ENCODE data around the gene DCTN3. TPM values are rescaled to one million over a fixed set of nuclear protein-coding genes. Genes with fewer than 3 reads are reported as not detected.

Gene DCTN3
- total RNA-seq, 1 experiment from 2014 or later, result 59.7 TPM

DNA sequence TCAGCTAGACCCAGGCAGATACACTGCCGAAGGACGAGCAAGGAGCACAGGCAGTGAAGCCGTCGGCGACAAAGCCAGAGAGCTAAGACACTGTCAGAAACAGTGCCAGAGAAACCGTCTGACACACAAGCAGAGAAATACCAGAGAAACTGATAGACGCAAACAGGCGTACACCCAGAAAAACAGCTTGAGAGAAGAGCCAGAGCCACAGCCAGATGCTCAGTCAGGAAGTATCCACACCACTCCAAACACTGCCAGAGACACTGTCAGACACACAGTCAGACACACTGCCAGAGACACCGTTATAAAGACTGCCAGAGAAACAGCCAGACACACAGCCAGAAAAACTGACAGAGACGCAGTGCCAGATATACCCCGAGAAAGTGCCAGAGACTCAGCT lies 49.9 kb downstream of the DCTN3 start:
- in situ Hi-C loops (cut with HindIII; ENCODE audit: low pct_unique_long_range_greater_than_20kb, low sequenced_read_pairs), result no loop called here
- DNase-seq (ENCODE audit: low read depth, low spot score), result no peak

DNA sequence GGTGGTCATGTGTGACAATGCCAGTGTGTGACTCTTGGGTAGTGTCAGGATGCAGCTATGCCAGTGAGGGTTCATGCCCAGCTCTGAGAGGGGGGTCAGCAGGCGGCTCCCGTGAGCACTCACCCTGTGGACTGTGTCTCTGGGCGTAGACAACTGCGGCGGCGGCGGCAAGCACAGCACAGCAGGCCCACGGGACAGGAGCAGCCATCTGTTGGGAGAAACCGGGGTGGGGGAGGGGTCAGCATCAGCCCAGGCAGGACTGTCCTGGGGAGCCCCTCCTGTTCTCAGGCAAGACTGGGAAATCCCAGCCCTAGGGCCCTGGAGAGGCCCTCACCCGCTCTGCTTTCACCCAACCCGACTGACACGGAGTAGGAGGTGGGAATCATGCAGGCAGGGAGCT lies 51.5 kb downstream of the DCTN3 start:
- in situ Hi-C loops (cut with HindIII; ENCODE audit: low pct_unique_long_range_greater_than_20kb, low sequenced_read_pairs), result no loop called here
- DNase-seq (ENCODE audit: low read depth, low spot score), result no peak

DNA sequence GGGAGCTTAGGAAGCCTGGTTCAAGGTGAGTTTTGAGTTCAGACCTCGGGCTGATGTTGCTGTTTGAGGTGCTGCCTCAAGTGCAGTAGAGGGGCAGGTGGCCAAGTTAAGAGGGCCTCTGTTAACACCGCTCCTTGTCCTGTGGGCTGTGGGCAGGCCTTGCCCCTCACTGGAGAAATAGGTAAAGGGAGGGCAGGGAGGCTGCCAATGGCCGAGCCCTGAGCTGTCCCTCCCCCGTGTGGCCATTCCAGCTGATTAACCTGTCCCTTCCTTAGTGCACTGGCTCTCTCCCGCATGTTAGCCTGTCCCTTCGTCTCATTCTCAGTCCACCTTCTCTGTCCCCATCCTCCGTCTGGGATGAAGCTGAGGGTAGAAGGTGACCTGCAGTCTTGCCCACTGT lies 52.2 kb downstream of the DCTN3 start:
- in situ Hi-C loops (cut with HindIII; ENCODE audit: low pct_unique_long_range_greater_than_20kb, low sequenced_read_pairs), result no loop called here
- DNase-seq (ENCODE audit: low read depth, low spot score), result no peak

DNA sequence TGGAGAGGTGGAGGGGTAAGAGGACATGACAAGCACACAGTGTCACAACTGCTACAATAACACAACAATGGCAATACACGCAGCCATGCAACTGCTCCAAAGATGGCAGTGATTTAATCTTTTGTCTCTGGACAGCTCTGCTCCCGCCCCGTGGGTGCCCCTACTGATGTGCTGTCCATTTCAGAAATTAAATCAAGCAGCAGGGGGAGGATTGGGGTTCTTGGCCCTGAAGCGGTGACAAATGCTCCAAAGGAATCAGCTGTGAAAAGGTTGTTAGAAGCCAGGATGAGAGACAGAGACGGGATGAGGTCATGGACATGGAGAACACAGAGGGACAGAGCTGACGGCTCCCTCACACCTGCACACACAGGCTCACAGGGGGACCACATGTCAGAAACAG lies 53.3 kb downstream of the DCTN3 start:
- in situ Hi-C loops (cut with HindIII; ENCODE audit: low pct_unique_long_range_greater_than_20kb, low sequenced_read_pairs), result no loop called here
- no peak for DNase-seq (ENCODE audit: low read depth, low spot score)

DNA sequence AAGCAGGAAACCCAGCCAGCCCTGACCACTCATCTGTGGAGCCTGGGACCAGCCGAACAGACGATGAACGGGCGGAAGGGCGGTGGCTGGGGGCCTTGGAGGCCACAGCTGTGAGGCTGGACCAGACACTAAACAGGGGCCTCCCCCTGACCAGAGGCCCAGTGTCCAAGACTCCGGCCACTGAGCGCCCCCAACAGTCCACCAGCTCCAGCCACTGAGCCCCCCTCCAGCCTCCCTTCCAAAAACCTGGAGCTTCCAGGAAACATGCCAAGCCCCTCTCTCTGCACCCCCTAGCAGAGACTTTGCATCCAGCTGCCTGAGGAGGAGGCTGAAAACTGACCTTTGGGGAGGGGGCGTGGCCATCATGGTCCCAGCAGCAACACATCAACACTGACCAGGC lies 54.0 kb downstream of the DCTN3 start:
- DNase-seq (ENCODE audit: low read depth, low spot score), result no peak
- in situ Hi-C loops (cut with HindIII; ENCODE audit: low pct_unique_long_range_greater_than_20kb, low sequenced_read_pairs), result no loop called here

DNA sequence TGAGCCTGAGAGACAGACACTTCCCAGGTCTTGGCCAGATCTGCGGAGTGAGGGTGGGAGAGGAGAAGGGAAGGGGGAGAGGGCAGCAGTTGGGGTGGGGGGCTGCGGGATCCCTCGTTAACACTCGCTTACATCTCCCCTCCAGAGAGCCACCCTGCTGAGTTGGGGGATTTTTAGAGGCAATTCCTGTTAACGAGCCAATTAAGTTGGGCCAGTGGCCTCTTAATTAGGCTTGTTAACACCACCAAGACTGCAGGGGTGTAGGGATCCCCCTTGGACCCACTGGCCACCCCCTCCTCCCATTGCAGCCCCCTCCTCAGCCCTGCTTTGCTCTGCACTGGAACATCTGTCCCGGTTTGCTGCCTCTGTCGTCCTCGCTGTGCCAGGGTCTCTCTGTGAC lies 54.4 kb downstream of the DCTN3 start:
- no peak for DNase-seq (ENCODE audit: low read depth, low spot score)
- in situ Hi-C loops (cut with HindIII; ENCODE audit: low pct_unique_long_range_greater_than_20kb, low sequenced_read_pairs), result no loop called here

DNA sequence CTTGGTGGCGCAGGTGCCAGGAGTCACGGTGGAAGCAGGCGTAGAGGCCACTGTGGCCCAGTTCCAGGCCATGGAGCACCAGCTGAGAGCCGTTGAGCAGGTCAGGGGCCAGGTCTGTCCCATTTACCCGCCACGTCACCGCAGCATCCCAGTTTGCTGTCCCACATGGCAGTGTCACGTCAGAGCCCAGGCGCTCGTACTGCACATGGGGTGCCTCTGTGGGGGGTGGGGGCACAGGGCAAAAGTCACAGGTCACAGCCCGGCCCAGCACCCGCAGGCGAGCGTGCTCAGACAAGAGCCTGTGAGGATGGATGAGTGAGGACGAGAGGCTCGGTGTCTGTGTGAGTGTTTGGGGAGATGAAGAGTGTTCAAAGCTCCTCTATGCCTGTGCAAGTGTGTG lies 55.7 kb downstream of the DCTN3 start:
- DNase-seq (ENCODE audit: low read depth, low spot score), result no peak
- in situ Hi-C loops (cut with HindIII; ENCODE audit: low pct_unique_long_range_greater_than_20kb, low sequenced_read_pairs), result no loop called here

Small RNA genes lying within 50 kb of the gene (small RNA-seq; reads per million reads assigned to genes)
- gene CCL27, result 0 reads per million in 2 experiments

Other genes with a start within 250 kb of the DCTN3 start
- gene MYORG, start 243.6 kb downstream of the DCTN3 start, total RNA-seq (2014; rRNA removed; shearing (Covaris generic)), result 0.43 and 0.66 TPM in 2 replicates
- gene FAM219A, start 161.9 kb downstream of the DCTN3 start, total RNA-seq (2014; rRNA removed; shearing (Covaris generic)), result 7.4 and 8.2 TPM in 2 replicates
- 0.45 and 0.77 TPM in 2 replicates for gene DNAI1, start 161.7 kb downstream of the DCTN3 start, total RNA-seq (2014; rRNA removed; shearing (Covaris generic))
- 0.43 and 0.92 TPM in 2 replicates for gene ENHO, start 97.5 kb downstream of the DCTN3 start, total RNA-seq (2014; rRNA removed; shearing (Covaris generic))
- gene CNTFR, start 30.8 kb downstream of the DCTN3 start, total RNA-seq (2014; rRNA removed; shearing (Covaris generic)), result 1.1 TPM in 2 replicates
- 35.7 and 44.8 TPM in 2 replicates for gene RPP25L, start 8.4 kb downstream of the DCTN3 start, total RNA-seq (2014; rRNA removed; shearing (Covaris generic))
- gene ARID3C, start 8.6 kb upstream of the DCTN3 start, total RNA-seq (2014; rRNA removed; shearing (Covaris generic)), result 0.11 and 0.26 TPM in 2 replicates
- gene SIGMAR1, start 17.3 kb upstream of the DCTN3 start, total RNA-seq (2014; rRNA removed; shearing (Covaris generic)), result 94.0 and 119 TPM in 2 replicates
- gene GALT, start 26.2 kb upstream of the DCTN3 start, total RNA-seq (2014; rRNA removed; shearing (Covaris generic)), result 14.4 and 22.0 TPM in 2 replicates
- 16.2 and 17.7 TPM in 2 replicates for gene IL11RA, start 31.7 kb upstream of the DCTN3 start, total RNA-seq (2014; rRNA removed; shearing (Covaris generic))
- gene CCL27, start 42.2 kb upstream of the DCTN3 start, total RNA-seq (2014; rRNA removed; shearing (Covaris generic)), result not detected in 2 replicates
- not detected in 2 replicates for gene CCL19, start 70.8 kb upstream of the DCTN3 start, total RNA-seq (2014; rRNA removed; shearing (Covaris generic))
- gene CCL21, start 89.6 kb upstream of the DCTN3 start, total RNA-seq (2014; rRNA removed; shearing (Covaris generic)), result not detected in 2 replicates

Measured in SK-MEL-5 (cell line).